Measurements from ENCODE around the gene ASTL. TPM values are rescaled to one million over a fixed set of nuclear protein-coding genes. Genes with fewer than 3 reads are reported as not detected.

The ASTL gene
- total RNA-seq, 1 experiment from 2014 or later, result 0.79 TPM

DNA sequence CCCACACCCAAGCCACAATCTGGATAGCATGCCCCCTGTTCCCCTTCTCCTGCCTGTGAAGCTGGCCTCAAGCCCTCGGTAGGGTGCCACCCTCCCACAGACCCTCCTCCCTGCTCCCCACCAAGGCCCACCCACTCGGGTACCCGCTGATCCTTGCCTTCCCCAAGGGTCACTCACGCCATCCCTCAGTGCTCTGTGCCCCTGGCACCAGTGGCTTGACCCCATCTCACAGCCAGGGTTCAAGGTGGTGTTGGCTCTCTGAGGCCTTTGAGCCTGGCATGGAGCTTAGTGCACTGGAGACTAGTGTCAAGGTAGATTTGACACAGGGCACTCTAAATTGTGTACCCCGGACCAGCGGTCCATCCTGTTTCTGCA lies 33.8 kb downstream of the ASTL start:
- H3K4me3 Mint-ChIP-seq, result no peak overlapping the region

DNA sequence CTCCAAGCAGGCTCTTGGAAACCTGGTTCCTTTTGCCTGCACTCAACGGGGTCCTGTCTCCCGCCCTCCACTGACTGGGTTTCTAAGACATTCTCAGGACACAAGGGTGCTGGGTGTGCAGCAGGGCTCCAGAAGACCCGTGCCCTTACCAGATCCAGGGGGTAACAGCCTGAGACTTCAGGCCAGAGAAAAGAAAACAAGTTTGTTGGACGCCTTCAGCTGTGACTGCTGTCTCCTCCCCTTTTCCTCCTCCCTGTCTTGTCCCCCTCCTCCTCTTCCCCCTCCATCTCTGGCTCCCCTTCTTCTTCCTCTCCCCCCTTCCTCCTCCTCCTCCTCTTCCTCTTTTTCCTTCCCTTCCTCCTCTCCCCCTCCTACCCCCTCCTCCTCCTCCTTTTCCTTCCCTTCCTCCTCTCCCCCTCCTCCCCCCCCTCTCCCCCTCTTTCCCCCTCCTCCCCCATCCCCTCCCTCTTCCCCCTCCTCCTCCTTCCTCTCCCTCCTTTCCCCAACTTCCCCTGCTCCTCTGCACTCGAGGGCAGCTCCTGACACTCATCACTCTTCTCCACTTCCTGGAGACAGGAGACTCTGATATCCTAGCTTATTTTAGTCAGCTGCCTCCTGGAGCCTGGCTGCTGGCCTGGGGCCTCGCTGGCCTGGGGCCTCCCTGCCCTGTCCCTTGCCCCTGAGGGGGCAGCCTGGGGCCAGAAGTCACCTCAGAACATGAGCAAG lies 34.4 kb downstream of the ASTL start:
- Mint-ChIP-seq H3K9me3 (peaks cover 11% of the 10 kb centered on the region), H3K27me3 (ENCODE audit: low read depth) (no peaks in the 10 kb centered on the region; the same call in 1 of the 2 replicates), H3K4me3 (no peak overlapping the region), H3K36me3 (peaks cover 4% of the 10 kb centered on the region; the same call in 1 of the 2 replicates), H3K27ac (no peak overlapping the region), H3K4me1 (peaks cover 31% of the 10 kb centered on the region)
- peak; percentile 7 for DNase-seq (ENCODE audit: low spot score)
- TF ChIP-seq ZNF263 (CRISPR knock-in tag; IDR thresholded peaks at IDR 0.05; ENCODE audit: low read depth) (0 out of 2 replicates have a peak, but pooled peaks have one; percentile 45), ZNF219 (CRISPR knock-in tag; IDR thresholded peaks at IDR 0.05; ENCODE audit: borderline replicate concordance) (no peak), FOXK1 (CRISPR knock-in tag; IDR thresholded peaks at IDR 0.05) (no peak)
- TF ChIP-seq, protein P1, sequence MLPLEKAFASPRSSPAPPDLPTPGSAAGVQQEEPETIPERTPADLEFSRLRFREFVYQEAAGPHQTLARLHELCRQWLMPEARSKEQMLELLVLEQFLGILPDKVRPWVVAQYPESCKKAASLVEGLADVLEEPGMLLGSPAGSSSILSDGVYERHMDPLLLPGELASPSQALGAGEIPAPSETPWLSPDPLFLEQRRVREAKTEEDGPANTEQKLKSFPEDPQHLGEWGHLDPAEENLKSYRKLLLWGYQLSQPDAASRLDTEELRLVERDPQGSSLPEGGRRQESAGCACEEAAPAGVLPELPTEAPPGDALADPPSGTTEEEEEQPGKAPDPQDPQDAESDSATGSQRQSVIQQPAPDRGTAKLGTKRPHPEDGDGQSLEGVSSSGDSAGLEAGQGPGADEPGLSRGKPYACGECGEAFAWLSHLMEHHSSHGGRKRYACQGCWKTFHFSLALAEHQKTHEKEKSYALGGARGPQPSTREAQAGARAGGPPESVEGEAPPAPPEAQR (CRISPR knock-in tag; IDR thresholded peaks at IDR 0.05), result no peak
- TF ChIP-seq, protein P2, sequence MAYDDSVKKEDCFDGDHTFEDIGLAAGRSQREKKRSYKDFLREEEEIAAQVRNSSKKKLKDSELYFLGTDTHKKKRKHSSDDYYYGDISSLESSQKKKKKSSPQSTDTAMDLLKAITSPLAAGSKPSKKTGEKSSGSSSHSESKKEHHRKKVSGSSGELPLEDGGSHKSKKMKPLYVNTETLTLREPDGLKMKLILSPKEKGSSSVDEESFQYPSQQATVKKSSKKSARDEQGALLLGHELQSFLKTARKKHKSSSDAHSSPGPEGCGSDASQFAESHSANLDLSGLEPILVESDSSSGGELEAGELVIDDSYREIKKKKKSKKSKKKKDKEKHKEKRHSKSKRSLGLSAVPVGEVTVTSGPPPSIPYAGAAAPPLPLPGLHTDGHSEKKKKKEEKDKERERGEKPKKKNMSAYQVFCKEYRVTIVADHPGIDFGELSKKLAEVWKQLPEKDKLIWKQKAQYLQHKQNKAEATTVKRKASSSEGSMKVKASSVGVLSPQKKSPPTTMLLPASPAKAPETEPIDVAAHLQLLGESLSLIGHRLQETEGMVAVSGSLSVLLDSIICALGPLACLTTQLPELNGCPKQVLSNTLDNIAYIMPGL (CRISPR knock-in tag; IDR thresholded peaks at IDR 0.05), result no peak
- POLR2A ChIA-PET, result no interaction called here
- CTCF ChIA-PET, result interaction anchor here (0.7 to 0.9 kb wide), 3 partner anchors 10 to 71 kb away, joined by 3 read pairs; no protein-coding TSS in a partner anchor
- no peak for ATAC-seq

More for the DNA sequence above, 33.8 kb downstream of the ASTL start:
- ChIA-PET CTCF (interaction anchor here (0.9 kb wide), 2 partner anchors 9 to 70 kb away, joined by 3 read pairs; no protein-coding TSS in a partner anchor), POLR2A (no interaction called here)
- H3K4me1 Mint-ChIP-seq, result peaks cover 33% of the 10 kb centered on the region
- DNase-seq (ENCODE audit: low spot score) (no peak), ATAC-seq (no peak)
- H3K27ac Mint-ChIP-seq, result no peak overlapping the region
- TF ChIP-seq CREM (CRISPR knock-in tag; IDR thresholded peaks at IDR 0.05) (no peak), ZNF138 (CRISPR knock-in tag; conservative IDR thresholded peaks at IDR 0.05) (no peak), SMAD4 (CRISPR knock-in tag; IDR thresholded peaks at IDR 0.05) (no peak), FOXK1 (CRISPR knock-in tag; IDR thresholded peaks at IDR 0.05) (no peak)
- TF ChIP-seq, protein P2 (CRISPR knock-in tag; IDR thresholded peaks at IDR 0.05), result no peak
- TF ChIP-seq, protein P3, sequence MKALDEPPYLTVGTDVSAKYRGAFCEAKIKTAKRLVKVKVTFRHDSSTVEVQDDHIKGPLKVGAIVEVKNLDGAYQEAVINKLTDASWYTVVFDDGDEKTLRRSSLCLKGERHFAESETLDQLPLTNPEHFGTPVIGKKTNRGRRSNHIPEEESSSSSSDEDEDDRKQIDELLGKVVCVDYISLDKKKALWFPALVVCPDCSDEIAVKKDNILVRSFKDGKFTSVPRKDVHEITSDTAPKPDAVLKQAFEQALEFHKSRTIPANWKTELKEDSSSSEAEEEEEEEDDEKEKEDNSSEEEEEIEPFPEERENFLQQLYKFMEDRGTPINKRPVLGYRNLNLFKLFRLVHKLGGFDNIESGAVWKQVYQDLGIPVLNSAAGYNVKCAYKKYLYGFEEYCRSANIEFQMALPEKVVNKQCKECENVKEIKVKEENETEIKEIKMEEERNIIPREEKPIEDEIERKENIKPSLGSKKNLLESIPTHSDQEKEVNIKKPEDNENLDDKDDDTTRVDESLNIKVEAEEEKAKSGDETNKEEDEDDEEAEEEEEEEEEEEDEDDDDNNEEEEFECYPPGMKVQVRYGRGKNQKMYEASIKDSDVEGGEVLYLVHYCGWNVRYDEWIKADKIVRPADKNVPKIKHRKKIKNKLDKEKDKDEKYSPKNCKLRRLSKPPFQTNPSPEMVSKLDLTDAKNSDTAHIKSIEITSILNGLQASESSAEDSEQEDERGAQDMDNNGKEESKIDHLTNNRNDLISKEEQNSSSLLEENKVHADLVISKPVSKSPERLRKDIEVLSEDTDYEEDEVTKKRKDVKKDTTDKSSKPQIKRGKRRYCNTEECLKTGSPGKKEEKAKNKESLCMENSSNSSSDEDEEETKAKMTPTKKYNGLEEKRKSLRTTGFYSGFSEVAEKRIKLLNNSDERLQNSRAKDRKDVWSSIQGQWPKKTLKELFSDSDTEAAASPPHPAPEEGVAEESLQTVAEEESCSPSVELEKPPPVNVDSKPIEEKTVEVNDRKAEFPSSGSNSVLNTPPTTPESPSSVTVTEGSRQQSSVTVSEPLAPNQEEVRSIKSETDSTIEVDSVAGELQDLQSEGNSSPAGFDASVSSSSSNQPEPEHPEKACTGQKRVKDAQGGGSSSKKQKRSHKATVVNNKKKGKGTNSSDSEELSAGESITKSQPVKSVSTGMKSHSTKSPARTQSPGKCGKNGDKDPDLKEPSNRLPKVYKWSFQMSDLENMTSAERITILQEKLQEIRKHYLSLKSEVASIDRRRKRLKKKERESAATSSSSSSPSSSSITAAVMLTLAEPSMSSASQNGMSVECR (CRISPR knock-in tag; IDR thresholded peaks at IDR 0.05; ENCODE audit: borderline replicate concordance), result no peak
- H3K36me3 Mint-ChIP-seq, result peaks cover 4% of the 10 kb centered on the region; the same call in 1 of the 2 replicates
- H3K9me3 Mint-ChIP-seq, result peaks cover 11% of the 10 kb centered on the region
- no peaks in the 10 kb centered on the region; the same call in 1 of the 2 replicates for H3K27me3 Mint-ChIP-seq (ENCODE audit: low read depth)

DNA sequence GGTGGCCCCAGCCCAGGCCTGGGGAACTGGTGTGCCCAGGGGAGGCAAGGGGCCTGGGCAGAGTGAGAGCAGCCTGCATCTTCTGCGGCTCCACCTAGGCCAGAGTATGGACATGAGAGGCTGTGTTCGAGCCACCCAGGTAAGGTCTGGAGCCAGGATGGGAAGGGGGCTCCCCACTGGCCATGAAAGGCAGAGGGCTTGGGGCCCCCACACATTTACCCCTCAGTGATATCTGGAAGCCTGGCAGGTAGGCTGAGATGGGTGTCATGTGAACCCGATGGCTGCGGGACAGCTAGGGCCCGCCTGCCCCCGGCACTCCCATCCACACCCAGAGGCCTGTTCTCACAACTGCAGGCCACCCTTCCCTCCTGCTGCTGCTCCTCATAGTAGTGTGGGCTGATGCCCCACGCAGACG lies 35.1 kb downstream of the ASTL start:
- peaks cover 4% of the 10 kb centered on the region; the same call in 1 of the 2 replicates for H3K36me3 Mint-ChIP-seq
- DNase-seq (ENCODE audit: low spot score) (peak; percentile 8), ATAC-seq (no peak)
- H3K27me3 Mint-ChIP-seq (ENCODE audit: low read depth), result no peaks in the 10 kb centered on the region; the same call in 1 of the 2 replicates
- H3K27ac Mint-ChIP-seq, result no peak overlapping the region
- H3K4me1 Mint-ChIP-seq, result peaks cover 24% of the 10 kb centered on the region
- POLR2A ChIA-PET, result no interaction called here
- H3K4me3 Mint-ChIP-seq, result no peak overlapping the region
- H3K9me3 Mint-ChIP-seq, result peaks cover 11% of the 10 kb centered on the region
- CTCF ChIA-PET, result interaction anchor here (1.0 to 3.4 kb wide), 4 partner anchors 8 to 35 kb away, joined by 4 to 14 read pairs (median 9); partner anchors contain the start of gene ASTL
- TF ChIP-seq, protein P4, sequence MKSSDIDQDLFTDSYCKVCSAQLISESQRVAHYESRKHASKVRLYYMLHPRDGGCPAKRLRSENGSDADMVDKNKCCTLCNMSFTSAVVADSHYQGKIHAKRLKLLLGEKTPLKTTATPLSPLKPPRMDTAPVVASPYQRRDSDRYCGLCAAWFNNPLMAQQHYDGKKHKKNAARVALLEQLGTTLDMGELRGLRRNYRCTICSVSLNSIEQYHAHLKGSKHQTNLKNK (CRISPR knock-in tag; IDR thresholded peaks at IDR 0.05), result no peak
- TF ChIP-seq, protein P5, sequence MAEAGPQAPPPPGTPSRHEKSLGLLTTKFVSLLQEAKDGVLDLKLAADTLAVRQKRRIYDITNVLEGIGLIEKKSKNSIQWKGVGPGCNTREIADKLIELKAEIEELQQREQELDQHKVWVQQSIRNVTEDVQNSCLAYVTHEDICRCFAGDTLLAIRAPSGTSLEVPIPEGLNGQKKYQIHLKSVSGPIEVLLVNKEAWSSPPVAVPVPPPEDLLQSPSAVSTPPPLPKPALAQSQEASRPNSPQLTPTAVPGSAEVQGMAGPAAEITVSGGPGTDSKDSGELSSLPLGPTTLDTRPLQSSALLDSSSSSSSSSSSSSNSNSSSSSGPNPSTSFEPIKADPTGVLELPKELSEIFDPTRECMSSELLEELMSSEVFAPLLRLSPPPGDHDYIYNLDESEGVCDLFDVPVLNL (CRISPR knock-in tag; IDR thresholded peaks at IDR 0.05; ENCODE audit: borderline replicate concordance, low read depth), result no peak
- TF ChIP-seq EMX1 (CRISPR knock-in tag; IDR thresholded peaks at IDR 0.05), result no peak
- TF ChIP-seq, protein P6, sequence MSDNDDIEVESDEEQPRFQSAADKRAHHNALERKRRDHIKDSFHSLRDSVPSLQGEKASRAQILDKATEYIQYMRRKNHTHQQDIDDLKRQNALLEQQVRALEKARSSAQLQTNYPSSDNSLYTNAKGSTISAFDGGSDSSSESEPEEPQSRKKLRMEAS (CRISPR knock-in tag; IDR thresholded peaks at IDR 0.05), result no peak
- TF ChIP-seq CREB1 (CRISPR knock-in tag; IDR thresholded peaks at IDR 0.05), result no peak
- no peak for TF ChIP-seq ZNF396 (CRISPR knock-in tag; IDR thresholded peaks at IDR 0.05; ENCODE audit: borderline replicate concordance)
- no peak for TF ChIP-seq SP1 (CRISPR knock-in tag; conservative IDR thresholded peaks at IDR 0.05)
- no peak for TF ChIP-seq GABPB1 (CRISPR knock-in tag; IDR thresholded peaks at IDR 0.05)
- TF ChIP-seq NR1H2 (CRISPR knock-in tag; IDR thresholded peaks at IDR 0.05), result no peak
